A549 treated with CORT108297 at 1 μM for 4 hours (cell line): Measurements from ENCODE around the gene SKOR1. TPM values are rescaled to one million over a fixed set of nuclear protein-coding genes. Genes with fewer than 3 reads are reported as not detected.

ENCODE experiments used
- total RNA-seq: library from RNA; stranded (reverse); fragments of 200-300 nt; extraction: Qiagen RNA extraction; gene quantifications from 5 replicates; pipeline ENCODE4 v1.2.3, GENCODE V29; 2022

The SKOR1 gene, protein sequence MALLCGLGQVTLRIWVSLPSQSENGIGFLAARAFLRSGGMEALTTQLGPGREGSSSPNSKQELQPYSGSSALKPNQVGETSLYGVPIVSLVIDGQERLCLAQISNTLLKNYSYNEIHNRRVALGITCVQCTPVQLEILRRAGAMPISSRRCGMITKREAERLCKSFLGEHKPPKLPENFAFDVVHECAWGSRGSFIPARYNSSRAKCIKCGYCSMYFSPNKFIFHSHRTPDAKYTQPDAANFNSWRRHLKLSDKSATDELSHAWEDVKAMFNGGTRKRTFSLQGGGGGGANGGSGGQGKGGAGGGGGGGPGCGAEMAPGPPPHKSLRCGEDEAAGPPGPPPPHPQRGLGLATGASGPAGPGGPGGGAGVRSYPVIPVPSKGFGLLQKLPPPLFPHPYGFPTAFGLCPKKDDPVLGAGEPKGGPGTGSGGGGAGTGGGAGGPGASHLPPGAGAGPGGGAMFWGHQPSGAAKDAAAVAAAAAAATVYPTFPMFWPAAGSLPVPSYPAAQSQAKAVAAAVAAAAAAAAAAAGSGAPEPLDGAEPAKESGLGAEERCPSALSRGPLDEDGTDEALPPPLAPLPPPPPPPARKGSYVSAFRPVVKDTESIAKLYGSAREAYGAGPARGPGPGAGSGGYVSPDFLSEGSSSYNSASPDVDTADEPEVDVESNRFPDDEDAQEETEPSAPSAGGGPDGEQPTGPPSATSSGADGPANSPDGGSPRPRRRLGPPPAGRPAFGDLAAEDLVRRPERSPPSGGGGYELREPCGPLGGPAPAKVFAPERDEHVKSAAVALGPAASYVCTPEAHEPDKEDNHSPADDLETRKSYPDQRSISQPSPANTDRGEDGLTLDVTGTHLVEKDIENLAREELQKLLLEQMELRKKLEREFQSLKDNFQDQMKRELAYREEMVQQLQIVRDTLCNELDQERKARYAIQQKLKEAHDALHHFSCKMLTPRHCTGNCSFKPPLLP
- total RNA-seq, result 0.02 to 0.05 TPM (median 0.04 TPM) in 4 of 5 replicates, not detected in the other

DNA sequence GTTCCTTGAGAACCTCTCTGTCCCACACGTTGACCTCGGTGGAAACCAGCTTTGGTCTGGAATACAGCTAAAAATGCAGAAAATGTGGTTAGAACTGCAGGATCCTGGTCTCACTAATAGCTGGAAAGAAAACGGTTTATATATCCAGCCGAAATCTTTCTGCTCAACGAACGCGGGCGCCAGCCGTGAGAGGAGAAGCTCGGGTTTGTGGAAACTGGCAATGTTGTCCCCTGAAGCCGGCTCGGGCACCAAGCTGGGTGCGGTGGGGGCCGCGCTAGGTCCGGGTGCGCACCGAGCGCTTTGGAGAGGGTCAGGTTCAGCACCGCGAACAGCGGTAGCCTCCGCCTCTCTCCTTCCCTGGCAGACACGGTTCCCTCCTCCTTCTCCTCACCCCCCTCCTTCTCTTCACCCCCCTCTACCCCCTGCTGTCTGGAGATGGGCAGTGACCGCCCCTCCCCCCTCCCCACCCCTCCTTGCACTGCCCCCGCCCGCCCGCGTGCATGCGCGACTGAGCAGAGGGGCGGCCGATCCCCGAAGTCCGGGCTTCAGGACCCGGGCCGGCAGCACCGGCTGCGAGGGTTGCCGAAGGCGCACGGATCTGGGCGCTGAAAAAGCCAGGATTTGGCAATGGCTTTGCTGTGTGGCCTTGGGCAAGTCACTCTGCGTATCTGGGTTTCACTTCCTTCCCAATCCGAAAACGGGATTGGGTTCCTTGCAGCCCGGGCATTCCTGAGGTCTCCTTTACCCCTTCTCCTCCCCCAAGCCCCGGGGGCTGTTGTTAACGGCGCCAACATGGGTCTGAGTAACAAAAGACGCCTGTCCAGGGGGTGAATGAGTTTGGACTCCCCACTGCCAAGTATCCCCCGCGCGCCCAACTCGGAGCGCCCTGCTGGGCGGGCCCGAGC is at the start of gene SKOR1:
TSS of gene SKOR1 (plus strand) at position 534 of the 905 bp plus-strand sequence. CDS start at position 628, 94 bp downstream.

GRCh38 chr15:67839929-67840748 is 14.8 kb downstream of the SKOR1 start, which contains the start of gene RNU6-1:
Gene RNU6-1 (minus strand): TSS chr15:67840045.

Other genes with a start within 250 kb of the SKOR1 start
- gene RNU6-1, start 14.5 kb downstream of the SKOR1 start, total RNA-seq, result not detected in 5 replicates
- 16.5 to 21.1 TPM (median 19.0 TPM) in 5 replicates for gene PIAS1, start 228.8 kb downstream of the SKOR1 start, total RNA-seq